Osteocyte (in vitro differentiated cells): ENCODE data around the gene DACT1. TPM values are rescaled to one million over a fixed set of nuclear protein-coding genes. Genes with fewer than 3 reads are reported as not detected.
"Not testable (repeated sequence)": the region's sequence is repeated elsewhere in the genome, so short reads cannot be mapped to it uniquely, and the experiment has no call there.

Source experiments
- DNase-seq: peaks from one replicate; pipeline ENCODE4 v3.0.0; 2021; ENCODE audit warnings: mixed read lengths; ENCODE audit not compliant: unreplicated experiment; ENCODE audit errors: extremely low spot score
- H3K27ac Mint-ChIP-seq: one replicate; pipeline ENCODE4 v1.8.0; 2021; ENCODE audit warnings: mild to moderate bottlenecking, mixed read lengths; ENCODE audit not compliant: unreplicated experiment
- H3K27me3 Mint-ChIP-seq: one replicate; pipeline ENCODE4 v1.8.0; 2021; ENCODE audit warnings: mixed read lengths; ENCODE audit not compliant: unreplicated experiment
- H3K36me3 Mint-ChIP-seq: one replicate; pipeline ENCODE4 v1.8.0; 2021; ENCODE audit warnings: mixed read lengths; ENCODE audit not compliant: unreplicated experiment
- H3K4me1 Mint-ChIP-seq: one replicate; pipeline ENCODE4 v1.8.0; 2021; ENCODE audit warnings: mixed read lengths; ENCODE audit not compliant: unreplicated experiment
- H3K4me3 Mint-ChIP-seq: one replicate; pipeline ENCODE4 v1.8.0; 2021; ENCODE audit warnings: mild to moderate bottlenecking, moderate library complexity, mixed read lengths; ENCODE audit not compliant: unreplicated experiment
- H3K9me3 Mint-ChIP-seq: one replicate; pipeline ENCODE4 v1.8.0; 2021; ENCODE audit warnings: mixed read lengths; ENCODE audit not compliant: unreplicated experiment
- CTCF ChIP-seq: fragments of 200-600 bp; sonication (generic); IDR thresholded peaks from 2 replicates; pipeline ENCODE4 v1.5.0; 2021; ENCODE audit warnings: antibody characterized with exemption, mild to moderate bottlenecking, moderate library complexity
- long read RNA-seq: library from polyadenylated mRNA; unstranded; transcript quantifications from one replicate; pipeline ENCODE4 v2.0.0, GENCODE V29; 2021
- total RNA-seq: library from RNA; stranded (reverse); gene quantifications from 2 replicates; pipeline ENCODE4 v1.2.1, GENCODE V29; 2021

DACT1 gene
- total RNA-seq: 29.2 and 32.7 TPM in 2 replicates
- long read RNA-seq: 0 reads

- peaks cover 15% of the 10 kb centered on the region for H3K36me3 Mint-ChIP-seq
- peak; percentile 14 for TF ChIP-seq CTCF
- DNase-seq: peak; percentile 88
- peak within 1 kb of the TSS; percentile 93 for H3K4me3 Mint-ChIP-seq
- peaks cover 9% of the 10 kb centered on the region for H3K27me3 Mint-ChIP-seq
- no peaks in the 10 kb centered on the region for H3K9me3 Mint-ChIP-seq
- peak within 1 kb of the TSS; percentile 96 for H3K27ac Mint-ChIP-seq
- H3K4me1 Mint-ChIP-seq: peaks cover 39% of the 10 kb centered on the region
Observed at GRCh38 chr14:58637391-58638230, at the start of gene DACT1. DACT1 (plus strand) TSS chr14:58637962; CDS start chr14:58638203, 241 bp downstream.

- H3K4me3 Mint-ChIP-seq, H3K9me3 Mint-ChIP-seq, H3K36me3 Mint-ChIP-seq, H3K27ac Mint-ChIP-seq, H3K4me1 Mint-ChIP-seq, DNase-seq: not testable (repeated sequence)
- peaks cover 23% of the 10 kb centered on the region for H3K27me3 Mint-ChIP-seq
Observed at GRCh38 chr14:58588321-58588720, 49.4 kb upstream of the DACT1 start.

- no peak overlapping the region for H3K4me3 Mint-ChIP-seq
- H3K4me1 Mint-ChIP-seq: no peaks in the 10 kb centered on the region
- H3K27ac Mint-ChIP-seq: no peak overlapping the region
- peaks cover 21% of the 10 kb centered on the region for H3K27me3 Mint-ChIP-seq
- no peaks in the 10 kb centered on the region for H3K9me3 Mint-ChIP-seq
- no peak for TF ChIP-seq CTCF
- DNase-seq: no peak
- H3K36me3 Mint-ChIP-seq: no peaks in the 10 kb centered on the region
Observed at GRCh38 chr14:58593977-58594376, 43.8 kb upstream of the DACT1 start.

- DNase-seq: no peak
- H3K9me3 Mint-ChIP-seq: no peaks in the 10 kb centered on the region
- H3K4me1 Mint-ChIP-seq: no peaks in the 10 kb centered on the region
- no peak overlapping the region for H3K27ac Mint-ChIP-seq
- H3K27me3 Mint-ChIP-seq: peaks cover 2% of the 10 kb centered on the region
- TF ChIP-seq CTCF: no peak
- H3K36me3 Mint-ChIP-seq: no peaks in the 10 kb centered on the region
- no peak overlapping the region for H3K4me3 Mint-ChIP-seq
Observed at GRCh38 chr14:58597041-58597440, 40.7 kb upstream of the DACT1 start.

GRCh38 chr14:58598028-58598803 is 39.5 kb upstream of the DACT1 start:
- TF ChIP-seq CTCF: no peak
- H3K9me3 Mint-ChIP-seq: no peaks in the 10 kb centered on the region
- no peaks in the 10 kb centered on the region for H3K4me1 Mint-ChIP-seq
- H3K27me3 Mint-ChIP-seq: no peaks in the 10 kb centered on the region
- H3K27ac Mint-ChIP-seq: no peak overlapping the region
- DNase-seq: no peak
- no peak overlapping the region for H3K4me3 Mint-ChIP-seq
- H3K36me3 Mint-ChIP-seq: no peaks in the 10 kb centered on the region
